Gastroesophageal sphincter (tissue), 4 donors: Measurements from ENCODE around the gene IPO4. TPM values are rescaled to one million over a fixed set of nuclear protein-coding genes. Genes with fewer than 3 reads are reported as not detected.
A peak's percentile ranks its signal among the peaks of the same experiment; 100 is the strongest.

Experiments used
- ATAC-seq: fragments of 150-250 bp; one replicate; pipeline ENCODE4 v1.9.1; 2016; ENCODE audit warnings: mild to moderate bottlenecking, moderate library complexity
- H3K27ac ChIP-seq, 4 donors: fragments of 200-600 bp; sonication (generic) in 3 of 4; 1 replicate in 3 of 4; 2 replicates in 1 of 4; pipeline ENCODE4 v1.5.1; 2016 to 2019
- H3K27me3 ChIP-seq: fragments of 200-600 bp; sonication (generic); one replicate; pipeline ENCODE4 v1.5.1; 2019
- H3K36me3 ChIP-seq, 2 donors: fragments of 200-600 bp; sonication (generic); one replicate each; pipeline ENCODE4 v1.5.1; 2019; ENCODE audit warnings: control low read depth in 1 of 2
- H3K4me1 ChIP-seq, 3 donors: fragments of 200-600 bp; sonication (generic); 1 replicate in 2 of 3; 2 replicates in 1 of 3; pipeline ENCODE4 v1.5.1; 2016 to 2019; ENCODE audit warnings: control low read depth in 2 of 3
- H3K4me3 ChIP-seq, 2 donors: fragments of 200-600 bp; sonication (generic); one replicate each; pipeline ENCODE4 v1.5.1; 2019; ENCODE audit warnings: mild to moderate bottlenecking in 1 of 2, moderate library complexity in 1 of 2
- H3K9me3 ChIP-seq, 3 donors: fragments of 200-600 bp; sonication (generic); one replicate each; pipeline ENCODE4 v1.5.1; 2017 to 2019; ENCODE audit warnings: control low read depth in 2 of 3
- CTCF ChIP-seq, 4 experiments: fragments of 200-600 bp in 2 of 4; fragments of 450-650 bp in 2 of 4; sonication (generic) in 1 of 4; IDR thresholded peaks; one replicate each; pipeline ENCODE4 v1.5.1; 2017 to 2019; ENCODE audit warnings: antibody characterized with exemption in 4 of 4, mild to moderate bottlenecking in 2 of 4, moderate library complexity in 2 of 4
- EP300 ChIP-seq: sonication (generic); formaldehyde crosslinking; IDR thresholded peaks from one replicate; pipeline ENCODE4 v1.6.1; 2017; ENCODE audit warnings: antibody characterized with exemption, mild to moderate bottlenecking
- POLR2A ChIP-seq, 2 donors: fragments of 450-650 bp; IDR thresholded peaks; one replicate each; pipeline ENCODE4 v1.6.1; 2017; ENCODE audit warnings: antibody characterized with exemption in 2 of 2, mild to moderate bottlenecking in 2 of 2, moderate library complexity in 1 of 2
- POLR2AphosphoS5 ChIP-seq: sonication (generic); formaldehyde crosslinking; IDR thresholded peaks from one replicate; pipeline ENCODE4 v1.6.1; 2017; ENCODE audit warnings: antibody characterized with exemption
- WGBS, 2 donors: methylation state at CpG; one replicate each; pipeline ENCODE4 v1.1.5; 2018; ENCODE audit warnings: low coverage in 1 of 2; 5-methylcytosine and 5-hydroxymethylcytosine counted together
- total RNA-seq, 4 donors: library from RNA; depleted of rRNA; stranded (reverse); fragments of >200 nt; gene quantifications; one replicate each; pipeline ENCODE4 v1.1.0, GENCODE V29; 2016

Gene IPO4
- total RNA-seq, 4 donors from 2014 or later, result 16.8 to 31.6 (median 27.0) TPM

- Histone ChIP-seq H3K27me3 (no peaks in the 10 kb centered on the region), H3K36me3 (peaks cover 0 to 60% of the 10 kb centered on the region in 2 donors), H3K4me1 (peaks cover 6 to 74% (median 40%) of the 10 kb centered on the region in 3 donors), H3K27ac (peak overlapping the region in 1 of 4 donors; percentile 18), H3K4me3 (no peak overlapping the region), H3K9me3 (no peaks in the 10 kb centered on the region)
- ATAC-seq, result no peak
- WGBS, 2 donors, result 94 to 100% methylated on average over 1 to 2 of the region's 6 CpGs
- TF ChIP-seq CTCF (IDR thresholded peaks at IDR 0.05) (no peak), EP300 (no peak), POLR2A (IDR thresholded peaks at IDR 0.05) (no peak), POLR2AphosphoS5 (no peak)
These were observed 48.3 kb upstream of the IPO4 start for GRCh38 chr14:24236689-24237462.

GRCh38 chr14:24235804-24236688 lies 47.4 kb upstream of the IPO4 start:
- Histone ChIP-seq H3K36me3 (peaks cover 0 to 55% of the 10 kb centered on the region in 2 donors), H3K9me3 (no peaks in the 10 kb centered on the region), H3K4me1 (peaks cover 6 to 74% (median 38%) of the 10 kb centered on the region in 3 donors), H3K4me3 (no peak overlapping the region), H3K27me3 (no peaks in the 10 kb centered on the region), H3K27ac (no peak overlapping the region)
- TF ChIP-seq CTCF (IDR thresholded peaks at IDR 0.05), result no peak
- TF ChIP-seq POLR2A (IDR thresholded peaks at IDR 0.05), result no peak
- no peak for TF ChIP-seq EP300
- no peak for TF ChIP-seq POLR2AphosphoS5
- 89 to 90% methylated on average over 5 of the region's 5 CpGs for WGBS, 2 donors
- ATAC-seq, result no peak

GRCh38 chr14:24234095-24235005 lies 45.7 kb upstream of the IPO4 start:
- WGBS, 2 donors, result 86 to 94% methylated on average over 3 of the region's 3 CpGs
- Histone ChIP-seq H3K27me3 (no peaks in the 10 kb centered on the region), H3K4me1 (peaks cover 4 to 63% (median 27%) of the 10 kb centered on the region in 3 donors), H3K27ac (peak overlapping the region in 2 of 4 donors; percentile 24 to 43), H3K4me3 (no peak overlapping the region), H3K9me3 (no peaks in the 10 kb centered on the region), H3K36me3 (peaks cover 0 to 39% of the 10 kb centered on the region in 2 donors)
- no peak for ATAC-seq
- no peak for TF ChIP-seq EP300
- TF ChIP-seq POLR2AphosphoS5, result no peak
- no peak for TF ChIP-seq POLR2A (IDR thresholded peaks at IDR 0.05)
- TF ChIP-seq CTCF (IDR thresholded peaks at IDR 0.05), result no peak

GRCh38 chr14:24233538-24233866 lies 44.9 kb upstream of the IPO4 start:
- Histone ChIP-seq H3K4me1 (peaks cover 4 to 55% (median 23%) of the 10 kb centered on the region in 3 donors), H3K4me3 (peak overlapping the region; percentile 68 to 72), H3K9me3 (no peaks in the 10 kb centered on the region), H3K27me3 (no peaks in the 10 kb centered on the region), H3K27ac (peak overlapping the region; percentile 86 to 93 (median 89)), H3K36me3 (peaks cover 0 to 33% of the 10 kb centered on the region in 2 donors)
- TF ChIP-seq POLR2AphosphoS5 (no peak), POLR2A (IDR thresholded peaks at IDR 0.05) (no peak), CTCF (IDR thresholded peaks at IDR 0.05) (no peak), EP300 (no peak)
- ATAC-seq, result no peak
- WGBS, 2 donors, result 38 to 63% methylated on average over 1 to 2 of the region's 2 CpGs
